ENCODE measurements around the gene EPHA2.

EPHA2 gene

DNA sequence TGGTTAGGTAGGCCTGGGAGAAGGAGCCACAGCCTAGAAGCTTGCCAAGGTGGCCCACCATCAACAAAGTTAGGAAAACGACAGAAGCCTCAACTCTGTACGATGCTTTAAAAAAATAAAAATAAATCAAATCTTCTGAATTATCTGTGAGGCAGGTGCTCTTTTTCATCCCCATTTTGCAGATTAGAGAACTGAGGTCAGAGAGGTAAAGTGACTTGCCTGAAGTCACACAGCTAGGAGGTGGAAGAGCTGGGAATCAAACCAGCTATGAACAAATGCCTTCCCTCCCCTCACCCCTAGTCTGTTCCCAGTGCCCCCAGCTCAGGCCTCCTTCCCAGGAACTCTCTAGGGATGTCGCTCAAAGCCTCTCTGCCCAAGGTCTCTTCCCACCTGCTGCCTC, 30.4 kb downstream of the EPHA2 start:
- no peak for DNase-seq
- Mint-ChIP-seq H3K4me1 (peaks cover 49% of the 10 kb centered on the region), H3K27ac (no peak overlapping the region), H3K9me3 (no peaks in the 10 kb centered on the region), H3K27me3 (ENCODE audit: low read depth, poor library complexity) (peaks cover 4% of the 10 kb centered on the region), H3K36me3 (ENCODE audit: low read depth) (peaks cover 46% of the 10 kb centered on the region), H3K4me3 (no peak overlapping the region)
- no peak for TF ChIP-seq CTCF (IDR thresholded peaks at IDR 0.05)

- no peak for DNase-seq
- Mint-ChIP-seq H3K4me1 (peaks cover 49% of the 10 kb centered on the region), H3K36me3 (ENCODE audit: low read depth) (peaks cover 43% of the 10 kb centered on the region), H3K27ac (no peak overlapping the region), H3K27me3 (ENCODE audit: low read depth, poor library complexity) (peaks cover 4% of the 10 kb centered on the region), H3K9me3 (no peaks in the 10 kb centered on the region), H3K4me3 (no peak overlapping the region)
- TF ChIP-seq CTCF (IDR thresholded peaks at IDR 0.05), result no peak
These were observed 30.8 kb downstream of the EPHA2 start for GRCh38 chr1:16125088-16125470.

GRCh38 chr1:16124377-16125087, 31.3 kb downstream of the EPHA2 start:
- Mint-ChIP-seq H3K27ac (peak overlapping the region; percentile 86), H3K36me3 (ENCODE audit: low read depth) (peaks cover 38% of the 10 kb centered on the region)

DNA sequence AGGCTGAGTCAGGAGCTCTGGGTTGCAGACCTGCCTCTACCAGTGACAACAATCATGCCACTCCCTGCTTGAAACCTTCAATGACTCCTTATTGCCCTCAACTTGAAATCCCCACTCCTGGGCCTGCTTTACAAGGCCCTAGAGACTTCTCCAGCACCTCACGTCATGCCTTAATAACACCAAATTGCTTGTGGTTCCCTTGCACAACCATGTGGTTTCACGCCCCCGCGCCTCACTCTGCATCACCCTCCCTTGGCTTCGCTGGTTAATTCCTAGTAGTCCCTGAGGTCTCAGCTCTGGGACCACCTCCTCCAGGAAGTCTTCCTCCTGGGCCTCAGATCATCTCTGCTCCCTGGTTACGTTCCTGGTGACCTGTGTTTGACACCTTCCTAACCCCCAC, 33.0 kb downstream of the EPHA2 start:
- peak overlapping the region; percentile 66 for H3K4me3 Mint-ChIP-seq
- H3K4me1 Mint-ChIP-seq, result peaks cover 62% of the 10 kb centered on the region
- H3K27me3 Mint-ChIP-seq (ENCODE audit: low read depth, poor library complexity), result peaks cover 4% of the 10 kb centered on the region
- no peak for TF ChIP-seq CTCF (IDR thresholded peaks at IDR 0.05)
- peaks cover 28% of the 10 kb centered on the region for H3K36me3 Mint-ChIP-seq (ENCODE audit: low read depth)
- DNase-seq, result no peak
- peak overlapping the region; percentile 74 for H3K27ac Mint-ChIP-seq
- H3K9me3 Mint-ChIP-seq, result no peaks in the 10 kb centered on the region

More at GRCh38 chr1:16124377-16125087, 31.3 kb downstream of the EPHA2 start:
- peak overlapping the region; percentile 56 for H3K4me3 Mint-ChIP-seq
- no peaks in the 10 kb centered on the region for H3K9me3 Mint-ChIP-seq
- peaks cover 50% of the 10 kb centered on the region for H3K4me1 Mint-ChIP-seq
- peaks cover 4% of the 10 kb centered on the region for H3K27me3 Mint-ChIP-seq (ENCODE audit: low read depth, poor library complexity)
- no peak for DNase-seq
- no peak for TF ChIP-seq CTCF (IDR thresholded peaks at IDR 0.05)

DNA sequence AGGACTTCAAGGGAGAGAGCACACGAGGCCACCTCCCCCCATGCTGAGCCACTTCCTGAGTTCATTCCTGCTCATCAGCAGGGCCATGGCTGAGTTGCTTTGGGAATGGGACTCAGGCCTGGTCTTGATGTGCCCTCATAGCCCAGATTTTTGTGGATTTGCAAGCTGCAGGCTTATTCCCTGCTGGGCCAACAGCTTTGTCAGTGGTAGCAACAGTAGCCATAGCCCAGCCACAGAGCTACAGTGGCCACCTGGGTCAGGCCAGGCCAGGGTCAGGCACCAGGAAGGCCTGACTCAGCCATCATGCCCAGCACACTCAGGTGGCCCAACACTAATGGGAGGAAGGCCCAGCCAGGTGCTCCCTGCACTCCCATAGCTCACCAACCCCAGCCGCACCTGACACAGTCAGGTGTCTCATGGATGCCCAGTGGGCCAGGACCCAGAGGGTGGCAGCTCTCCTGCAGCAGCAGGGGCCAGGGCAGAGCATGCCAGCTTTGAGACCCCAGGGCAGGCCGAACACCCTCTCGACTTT, 33.5 kb downstream of the EPHA2 start:
- Mint-ChIP-seq H3K4me3 (peak overlapping the region; percentile 66), H3K27ac (peak overlapping the region; percentile 76), H3K9me3 (no peaks in the 10 kb centered on the region), H3K4me1 (peaks cover 67% of the 10 kb centered on the region), H3K36me3 (ENCODE audit: low read depth) (peaks cover 28% of the 10 kb centered on the region), H3K27me3 (ENCODE audit: low read depth, poor library complexity) (peaks cover 9% of the 10 kb centered on the region)
- DNase-seq, result no peak
- TF ChIP-seq CTCF (IDR thresholded peaks at IDR 0.05), result no peak

- Mint-ChIP-seq H3K4me1 (peaks cover 75% of the 10 kb centered on the region), H3K9me3 (no peaks in the 10 kb centered on the region), H3K36me3 (ENCODE audit: low read depth) (peaks cover 20% of the 10 kb centered on the region), H3K27ac (peak overlapping the region; percentile 88), H3K4me3 (no peak overlapping the region), H3K27me3 (ENCODE audit: low read depth, poor library complexity) (peaks cover 15% of the 10 kb centered on the region)
- no peak for TF ChIP-seq CTCF (IDR thresholded peaks at IDR 0.05)
- DNase-seq, result no peak
These were observed 34.9 kb downstream of the EPHA2 start for GRCh38 chr1:16120940-16121410.

Data from nephron progenitor cell (in vitro differentiated cells).